Kidney (tissue), 14 donors: ENCODE measurements around the gene COL23A1. TPM values are rescaled to one million over a fixed set of nuclear protein-coding genes. Genes with fewer than 3 reads are reported as not detected.

ENCODE experiments used
- DNase-seq, 5 donors: peaks; one replicate each; pipeline ENCODE4 v3.0.0-alpha.2; 2013 to 2020
- FAIRE-seq: peaks from 2 replicates; lab custom pipeline; 2012; peaks lifted over from hg19 to GRCh38; lab: Jason Lieb, UNC
- H3K27ac ChIP-seq, 2 donors: one replicate each; pipeline ENCODE4 v1.7.0; 2013; ENCODE audit warnings: low read depth in 2 of 2, low read length in 2 of 2, inconsistent platforms in 1 of 2
- H3K27me3 ChIP-seq: one replicate; pipeline ENCODE4 v1.7.1; 2013; ENCODE audit warnings: low read length, inconsistent platforms; ENCODE audit not compliant: control insufficient read depth, insufficient read depth
- H3K36me3 ChIP-seq, 3 donors: one replicate each; pipeline versions ENCODE4 v1.7.0 to v1.7.1; 2013; ENCODE audit warnings: low read length in 3 of 3, control low read depth in 1 of 3, inconsistent platforms in 1 of 3; ENCODE audit not compliant: insufficient read depth in 3 of 3, control insufficient read depth in 2 of 3
- H3K4me1 ChIP-seq, 3 donors: one replicate each; pipeline versions ENCODE4 v1.7.0 to v1.7.1; 2013; ENCODE audit warnings: low read length in 3 of 3, inconsistent platforms in 1 of 3, low read depth in 1 of 3; ENCODE audit not compliant: control insufficient read depth in 2 of 3, insufficient read depth in 2 of 3
- H3K4me3 ChIP-seq, 3 donors: one replicate each; pipeline versions ENCODE4 v1.7.0 to v1.8.1; 2013; ENCODE audit warnings: low read length in 3 of 3, control low read depth in 1 of 3, inconsistent platforms in 1 of 3
- H3K9ac ChIP-seq, 3 donors: one replicate each; pipeline versions ENCODE4 v1.7.0 to v1.7.1; 2013; ENCODE audit warnings: low read length in 3 of 3, control low read depth in 1 of 3, inconsistent platforms in 1 of 3
- H3K9me3 ChIP-seq, 3 donors: one replicate each; pipeline versions ENCODE4 v1.7.0 to v1.7.1; 2013; ENCODE audit warnings: low read length in 3 of 3, control low read depth in 1 of 3, inconsistent platforms in 1 of 3; ENCODE audit not compliant: control insufficient read depth in 2 of 3, insufficient read depth in 1 of 3
- CTCF ChIP-seq: IDR thresholded peaks from 3 replicates; pipeline ENCODE4 v1.5.1; 2012; ENCODE audit warnings: mild to moderate bottlenecking, moderate library complexity, borderline replicate concordance; ENCODE audit not compliant: insufficient read depth; ENCODE audit errors: extremely low read depth
- intact Hi-C: fragments of 100-400 bp; cut with DNase I; formaldehyde crosslinking; loops from one replicate; pipeline ENCODE4 v1.11.1; 2022
- polyA plus RNA-seq: library from polyadenylated mRNA; stranded (reverse); fragments of 350-450 nt; fragmentation: Illumina TruSeq; extraction: RNeasy Lipid Tissue Mini Kit (QIAGEN cat#74804); gene quantifications from one replicate; pipeline ENCODE4 v1.2.3, GENCODE V29; 2014; ENCODE audit warnings: low read depth, low replicate concordance; ENCODE audit not compliant: insufficient read depth
- total RNA-seq: library from RNA; stranded (reverse); fragmentation: NEBNext Ultra II Directional; extraction: Animal tissue kit (Norgen Biotek cat#: 25700); gene quantifications from one replicate; pipeline ENCODE4 v1.2.1, GENCODE V29; 2021
- donor health status: control.
- donor health status: control.
- donor health status: control.
- donor health status: control.
- donor health status: control.
- donor health status: DM: yes; HTN: yes; CAD: no.
- donor health status: Normal renal cell carcinoma (clear cell type).

COL23A1 gene
- total and polyA plus RNA-seq, 2 donors from 2014 or later, result 4.1 to 8.7 TPM

GRCh38 chr5:178434016-178434761, 156.0 kb downstream of the COL23A1 start:
- Histone ChIP-seq H3K27me3 (no peaks in the 10 kb centered on the region), H3K4me3 (no peak overlapping the region), H3K9ac (no peak overlapping the region), H3K9me3 (no peaks in the 10 kb centered on the region), H3K36me3 (no peaks in the 10 kb centered on the region), H3K4me1 (peaks cover 0 to 31% (median 23%) of the 10 kb centered on the region in 3 donors), H3K27ac (no peak overlapping the region)
- DNase-seq, result peak in 1 of 5 donors; percentile 51
- intact Hi-C loops, result no loop called here
- no peak for TF ChIP-seq CTCF
- no peak for FAIRE-seq

GRCh38 chr5:178433273-178433775, 156.9 kb downstream of the COL23A1 start:
- DNase-seq (no peak), FAIRE-seq (no peak)
- TF ChIP-seq CTCF, result no peak
- H3K4me3 ChIP-seq, result no peak overlapping the region
- no peak overlapping the region for H3K9ac ChIP-seq
- no peaks in the 10 kb centered on the region for H3K36me3 ChIP-seq
- no peaks in the 10 kb centered on the region for H3K9me3 ChIP-seq
- intact Hi-C loops, result no loop called here
- H3K27me3 ChIP-seq, result no peaks in the 10 kb centered on the region
- peak overlapping the region; percentile 30 to 75 for H3K27ac ChIP-seq
- peaks cover 0 to 40% (median 26%) of the 10 kb centered on the region in 3 donors for H3K4me1 ChIP-seq

GRCh38 chr5:178432421-178433272, 157.5 kb downstream of the COL23A1 start:
- Histone ChIP-seq H3K36me3 (no peaks in the 10 kb centered on the region), H3K27me3 (no peaks in the 10 kb centered on the region), H3K9ac (no peak overlapping the region), H3K4me1 (peaks cover 0 to 46% (median 26%) of the 10 kb centered on the region in 3 donors), H3K9me3 (no peaks in the 10 kb centered on the region), H3K27ac (peak overlapping the region; percentile 75 to 78), H3K4me3 (no peak overlapping the region)
- FAIRE-seq, result no peak
- no peak for DNase-seq
- no peak for TF ChIP-seq CTCF
- intact Hi-C loops, result no loop called here
